Cardiac muscle cell (in vitro differentiated cells and primary cell): ENCODE measurements around the gene CHST8. TPM values are rescaled to one million over a fixed set of nuclear protein-coding genes. Genes with fewer than 3 reads are reported as not detected.
"Not testable (repeated sequence)": the region's sequence is repeated elsewhere in the genome, so short reads cannot be mapped to it uniquely, and the experiment has no call there.

Source experiments
- DNase-seq, 2 donors: peaks; one replicate each; pipeline versions ENCODE4 v3.0.0 to v3.0.0-alpha.2; 2010 to 2017; ENCODE audit warnings: low read depth in 1 of 2, low spot score in 1 of 2
- H3K27ac ChIP-seq: fragments of 200-600 bp; sonication (generic); 2 replicates; pipeline ENCODE4 v1.5.1; 2016
- H3K27me3 ChIP-seq: fragments of 200-600 bp; sonication (generic); 2 replicates; pipeline ENCODE4 v1.6.0; 2016; ENCODE audit warnings: control low read depth
- H3K36me3 ChIP-seq: fragments of 200-600 bp; sonication (generic); 2 replicates; pipeline ENCODE4 v1.5.1; 2016; ENCODE audit warnings: control low read depth
- H3K4me1 ChIP-seq: fragments of 200-600 bp; sonication (generic); 2 replicates; pipeline ENCODE4 v1.8.1; 2017; ENCODE audit warnings: low read depth, mild to moderate bottlenecking, mixed run types
- H3K4me3 ChIP-seq: fragments of 200-600 bp; sonication (generic); 2 replicates; pipeline ENCODE4 v1.5.1; 2016; ENCODE audit warnings: mild to moderate bottlenecking
- H3K9me3 ChIP-seq: fragments of 200-600 bp; sonication (generic); 2 replicates; pipeline ENCODE4 v1.5.1; 2017; ENCODE audit warnings: low read depth, mild to moderate bottlenecking, control low read depth
- polyA plus RNA-seq: library from polyadenylated mRNA; unstranded; fragments of >200 nt; fragmentation: Nextera tagmentation; extraction: Ambion mirVana; gene quantifications from 2 replicates; pipeline ENCODE4 v1.2.1, GENCODE V29; 2016
- total RNA-seq: library from RNA; depleted of rRNA; stranded (reverse); fragments of >200 nt; gene quantifications from 2 replicates; pipeline ENCODE4 v1.2.3, GENCODE V29; 2016
- TF ChIP-seq, protein P1 (sequence below): IDR thresholded peaks from 2 replicates; pipeline ENCODE4 v1.5.1; 2012; ENCODE audit warnings: low read depth, mild to moderate bottlenecking, low read length

CHST8 gene
- total and polyA plus RNA-seq, 2 experiments from 2014 or later: 0.84 to 0.89 TPM

GRCh38 chr19:33690378-33691029, 68.8 kb downstream of the CHST8 start:
- H3K4me3 ChIP-seq: no peak overlapping the region
- H3K9me3 ChIP-seq: no peaks in the 10 kb centered on the region
- no peak overlapping the region for H3K27ac ChIP-seq
- H3K36me3 ChIP-seq: no peaks in the 10 kb centered on the region
- H3K4me1 ChIP-seq: peaks cover 3% of the 10 kb centered on the region
- DNase-seq: no peak
- H3K27me3 ChIP-seq: peaks cover 3% of the 10 kb centered on the region
- TF ChIP-seq, protein P1, sequence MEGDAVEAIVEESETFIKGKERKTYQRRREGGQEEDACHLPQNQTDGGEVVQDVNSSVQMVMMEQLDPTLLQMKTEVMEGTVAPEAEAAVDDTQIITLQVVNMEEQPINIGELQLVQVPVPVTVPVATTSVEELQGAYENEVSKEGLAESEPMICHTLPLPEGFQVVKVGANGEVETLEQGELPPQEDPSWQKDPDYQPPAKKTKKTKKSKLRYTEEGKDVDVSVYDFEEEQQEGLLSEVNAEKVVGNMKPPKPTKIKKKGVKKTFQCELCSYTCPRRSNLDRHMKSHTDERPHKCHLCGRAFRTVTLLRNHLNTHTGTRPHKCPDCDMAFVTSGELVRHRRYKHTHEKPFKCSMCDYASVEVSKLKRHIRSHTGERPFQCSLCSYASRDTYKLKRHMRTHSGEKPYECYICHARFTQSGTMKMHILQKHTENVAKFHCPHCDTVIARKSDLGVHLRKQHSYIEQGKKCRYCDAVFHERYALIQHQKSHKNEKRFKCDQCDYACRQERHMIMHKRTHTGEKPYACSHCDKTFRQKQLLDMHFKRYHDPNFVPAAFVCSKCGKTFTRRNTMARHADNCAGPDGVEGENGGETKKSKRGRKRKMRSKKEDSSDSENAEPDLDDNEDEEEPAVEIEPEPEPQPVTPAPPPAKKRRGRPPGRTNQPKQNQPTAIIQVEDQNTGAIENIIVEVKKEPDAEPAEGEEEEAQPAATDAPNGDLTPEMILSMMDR: no peak

- no peaks in the 10 kb centered on the region for H3K27me3 ChIP-seq
- DNase-seq: no peak
- peaks cover 3% of the 10 kb centered on the region for H3K4me1 ChIP-seq
- no peak overlapping the region for H3K27ac ChIP-seq
- H3K36me3 ChIP-seq: no peaks in the 10 kb centered on the region
- no peaks in the 10 kb centered on the region for H3K9me3 ChIP-seq
- TF ChIP-seq, protein P1: no peak
- H3K4me3 ChIP-seq: no peak overlapping the region
These were observed 69.3 kb downstream of the CHST8 start for GRCh38 chr19:33691030-33691427.

- Histone ChIP-seq H3K27ac (no peak overlapping the region), H3K27me3 (no peaks in the 10 kb centered on the region), H3K9me3 (no peaks in the 10 kb centered on the region), H3K36me3 (no peaks in the 10 kb centered on the region), H3K4me1 (peaks cover 3% of the 10 kb centered on the region), H3K4me3 (no peak overlapping the region)
- DNase-seq: no peak
- TF ChIP-seq, protein P1: no peak
These were observed 70.0 kb downstream of the CHST8 start for GRCh38 chr19:33691736-33692135.

GRCh38 chr19:33693678-33694077, 71.9 kb downstream of the CHST8 start:
- Histone ChIP-seq H3K27me3 (no peaks in the 10 kb centered on the region), H3K36me3 (no peaks in the 10 kb centered on the region), H3K9me3 (no peaks in the 10 kb centered on the region), H3K4me1 (peaks cover 3% of the 10 kb centered on the region), H3K27ac (no peak overlapping the region), H3K4me3 (no peak overlapping the region)
- DNase-seq: no peak
- TF ChIP-seq, protein P1: no peak

- not testable (repeated sequence) for DNase-seq, H3K4me3 ChIP-seq, H3K9me3 ChIP-seq, H3K27me3 ChIP-seq, H3K36me3 ChIP-seq, H3K27ac ChIP-seq, H3K4me1 ChIP-seq
These were observed 73.8 kb downstream of the CHST8 start for GRCh38 chr19:33695547-33695946.

DNA sequence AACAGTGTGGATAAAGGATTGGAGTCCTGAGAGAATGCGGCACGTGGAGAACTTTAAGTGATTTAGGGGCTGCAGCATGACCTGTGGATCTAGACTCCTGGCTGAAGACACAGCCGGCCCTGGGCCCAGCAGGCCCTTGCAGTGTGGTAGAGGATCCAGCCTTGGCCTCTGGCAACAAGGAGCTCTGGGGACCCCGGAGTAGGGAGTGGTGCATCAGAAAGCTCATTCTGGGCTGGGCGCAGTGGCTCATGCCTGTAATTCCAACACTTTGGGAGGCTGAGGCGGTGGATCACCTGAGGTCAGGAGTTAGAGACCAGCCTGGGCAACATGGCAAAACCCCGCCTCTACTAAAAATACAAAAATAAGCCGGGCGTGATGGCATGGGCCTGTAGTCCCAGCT, 76.0 kb downstream of the CHST8 start:
- TF ChIP-seq, protein P1: no peak
- H3K36me3 ChIP-seq: no peaks in the 10 kb centered on the region
- H3K4me3 ChIP-seq: no peak overlapping the region
- H3K27me3 ChIP-seq: no peaks in the 10 kb centered on the region
- no peaks in the 10 kb centered on the region for H3K9me3 ChIP-seq
- no peaks in the 10 kb centered on the region for H3K4me1 ChIP-seq
- no peak for DNase-seq
- no peak overlapping the region for H3K27ac ChIP-seq
